LNCAP (cell line): ENCODE data around the gene TRAF5.

ENCODE experiments used
- CTCF ChIP-seq: fragments of 450-650 bp; IDR thresholded peaks from 2 replicates; pipeline ENCODE4 v1.5.1; 2017; ENCODE audit warnings: mild to moderate bottlenecking

TRAF5 gene

GRCh38 chr1:211343607-211344006 lies 17.0 kb downstream of the TRAF5 start:
- no peak for TF ChIP-seq CTCF

- TF ChIP-seq CTCF, result no peak
Measured at GRCh38 chr1:211344152-211344618, 17.6 kb downstream of the TRAF5 start.

DNA sequence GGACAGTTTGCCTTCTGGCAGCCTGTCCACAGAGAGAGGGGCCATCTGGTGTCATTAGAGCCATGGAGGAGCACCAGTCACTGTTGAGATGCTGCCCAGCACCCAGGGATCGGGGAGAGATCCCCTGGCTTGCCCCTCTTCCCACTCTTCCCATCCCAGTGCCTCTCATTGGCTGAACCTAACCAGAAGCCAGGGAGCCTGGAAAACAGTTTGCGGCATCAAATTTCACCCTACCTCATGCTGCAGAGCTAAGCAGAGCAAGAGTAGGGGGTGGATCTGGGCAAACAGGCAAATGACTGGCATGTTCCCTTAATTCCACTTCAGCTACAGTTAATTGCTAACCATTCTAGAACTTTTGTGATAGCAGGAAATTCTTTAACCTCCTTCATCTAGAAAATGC lies 19.1 kb downstream of the TRAF5 start:
- TF ChIP-seq CTCF, result no peak

DNA sequence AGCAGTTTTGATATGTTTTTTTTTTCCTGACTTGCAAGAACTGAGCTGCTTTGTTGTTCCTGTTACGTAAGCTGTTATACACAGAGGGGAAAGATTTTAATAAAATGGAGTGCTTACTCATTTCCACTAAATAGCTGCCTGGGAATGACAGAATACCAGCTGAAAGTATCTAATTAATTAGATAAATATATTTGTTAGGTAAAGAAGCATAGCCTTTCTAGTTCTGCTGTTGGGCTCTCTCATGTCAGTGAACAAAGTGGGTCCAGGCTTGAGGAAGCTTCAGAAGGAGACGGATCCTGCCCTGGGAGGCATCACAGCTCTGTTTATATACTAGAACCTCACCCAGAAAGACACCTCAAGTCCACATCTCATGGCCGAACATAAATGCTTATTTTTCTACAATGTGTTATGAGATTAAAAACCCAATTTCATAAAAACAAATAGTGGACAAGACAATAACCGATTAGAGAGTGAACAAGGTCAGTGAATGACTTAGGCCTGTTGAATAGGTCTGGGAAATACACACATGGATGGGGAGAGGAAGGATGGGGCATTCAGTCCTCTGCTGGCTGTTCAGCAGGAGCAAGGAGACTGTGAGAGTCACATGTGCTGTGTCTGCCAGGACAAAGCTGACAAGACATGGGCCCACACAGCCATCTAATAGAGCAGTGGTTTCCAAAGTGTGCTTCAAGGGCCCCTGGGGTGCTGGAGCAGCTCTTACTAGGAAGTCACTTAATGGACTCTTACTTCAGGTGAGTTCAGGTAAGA lies 20.6 kb downstream of the TRAF5 start:
- TF ChIP-seq CTCF, result no peak

GRCh38 chr1:211348547-211348946 lies 21.9 kb downstream of the TRAF5 start:
- no peak for TF ChIP-seq CTCF

DNA sequence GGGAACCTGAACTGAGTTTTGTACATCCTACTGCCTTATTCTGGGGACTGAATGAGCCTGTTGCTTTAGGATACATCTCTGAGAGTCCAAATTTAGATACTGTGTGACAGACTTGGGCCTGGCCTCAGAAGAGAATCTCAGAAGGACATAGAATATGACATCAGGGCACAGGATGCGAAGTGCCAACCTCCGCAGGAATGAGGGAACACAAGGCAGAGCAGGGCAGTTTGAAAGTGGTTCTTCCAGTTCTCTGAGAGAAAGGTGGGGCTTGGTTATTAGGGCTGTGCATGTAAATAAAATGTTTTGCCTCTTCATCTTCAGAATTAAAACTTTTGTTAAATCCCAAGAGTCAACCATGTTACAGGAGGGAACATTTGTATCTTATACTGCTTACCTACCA lies 23.1 kb downstream of the TRAF5 start:
- no peak for TF ChIP-seq CTCF

GRCh38 chr1:211352465-211352864 lies 25.8 kb downstream of the TRAF5 start:
- no peak for TF ChIP-seq CTCF
